Ascending aorta (tissue), 2 donors: ENCODE results near the gene MRPS33. TPM values are rescaled to one million over a fixed set of nuclear protein-coding genes. Genes with fewer than 3 reads are reported as not detected.

Source experiments
- DNase-seq, 2 donors: peaks; one replicate each; pipeline ENCODE4 v3.0.0-alpha.2; 2019; ENCODE audit warnings: low spot score in 2 of 2
- H3K27ac ChIP-seq, 2 donors: fragments of 200-600 bp; sonication (generic); one replicate each; pipeline ENCODE4 v1.5.1; 2016 to 2017; ENCODE audit warnings: mild to moderate bottlenecking in 1 of 2
- H3K27me3 ChIP-seq: fragments of 200-600 bp; sonication (generic); one replicate; pipeline ENCODE4 v1.5.1; 2017
- H3K36me3 ChIP-seq, 2 donors: fragments of 200-600 bp; sonication (generic); one replicate each; pipeline ENCODE4 v1.5.1; 2016
- H3K4me1 ChIP-seq, 2 donors: fragments of 200-600 bp; sonication (generic); one replicate each; pipeline ENCODE4 v1.5.1; 2016 to 2017; ENCODE audit warnings: mild to moderate bottlenecking in 1 of 2
- H3K4me3 ChIP-seq, 2 donors: fragments of 200-600 bp; sonication (generic); one replicate each; pipeline ENCODE4 v1.5.1; 2016 to 2017; ENCODE audit warnings: mild to moderate bottlenecking in 1 of 2
- H3K9me3 ChIP-seq, 2 donors: fragments of 200-600 bp; sonication (generic); one replicate each; pipeline ENCODE4 v1.5.1; 2016
- CTCF ChIP-seq, 3 experiments: fragments of 200-600 bp in 2 of 3; fragments of 450-650 bp in 1 of 3; sonication (generic) in 2 of 3; IDR thresholded peaks; one replicate each; pipeline ENCODE4 v1.5.1; 2016 to 2019; ENCODE audit warnings: antibody characterized with exemption in 3 of 3, mild to moderate bottlenecking in 1 of 3, moderate library complexity in 1 of 3
- intact Hi-C: fragments of 100-400 bp; cut with DNase I; formaldehyde crosslinking; loops from one replicate; pipeline ENCODE4 v1.15.1; 2023
- total RNA-seq: library from RNA; depleted of rRNA; stranded (reverse); fragments of >200 nt; gene quantifications from one replicate; pipeline ENCODE4 v1.1.0, GENCODE V29; 2016

MRPS33 gene
- total RNA-seq, 1 donor from 2014 or later, result 8.9 TPM

DNA sequence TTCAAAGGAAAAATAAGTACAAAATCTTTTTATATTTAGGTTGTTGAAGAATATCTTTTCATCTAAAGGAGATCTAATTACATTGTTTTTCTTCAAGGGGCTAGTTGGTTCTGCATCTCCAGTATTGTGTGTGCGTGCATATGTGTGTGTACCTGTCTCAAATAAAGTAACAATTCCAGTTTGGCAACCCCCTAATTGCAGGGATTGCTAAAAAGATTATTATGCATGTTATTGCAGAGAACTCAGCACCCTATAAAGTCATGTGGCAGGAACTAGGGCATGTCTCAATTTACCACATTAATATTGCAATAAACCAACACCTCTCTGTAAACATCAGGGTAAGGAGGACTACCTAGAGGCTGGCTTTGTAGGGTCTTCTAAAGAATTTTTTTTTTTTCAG lies 37.0 kb downstream of the MRPS33 start:
- no peak overlapping the region for H3K4me3 ChIP-seq
- no peaks in the 10 kb centered on the region for H3K4me1 ChIP-seq
- H3K27me3 ChIP-seq, result no peaks in the 10 kb centered on the region
- H3K27ac ChIP-seq, result no peak overlapping the region
- intact Hi-C loops, result no loop called here
- no peak for TF ChIP-seq CTCF (IDR thresholded peaks at IDR 0.05)
- no peak for DNase-seq
- H3K9me3 ChIP-seq, result no peaks in the 10 kb centered on the region
- H3K36me3 ChIP-seq, result no peaks in the 10 kb centered on the region

- intact Hi-C loops, result no loop called here
Measured at GRCh38 chr7:140972876-140973829, 41.6 kb downstream of the MRPS33 start.

DNA sequence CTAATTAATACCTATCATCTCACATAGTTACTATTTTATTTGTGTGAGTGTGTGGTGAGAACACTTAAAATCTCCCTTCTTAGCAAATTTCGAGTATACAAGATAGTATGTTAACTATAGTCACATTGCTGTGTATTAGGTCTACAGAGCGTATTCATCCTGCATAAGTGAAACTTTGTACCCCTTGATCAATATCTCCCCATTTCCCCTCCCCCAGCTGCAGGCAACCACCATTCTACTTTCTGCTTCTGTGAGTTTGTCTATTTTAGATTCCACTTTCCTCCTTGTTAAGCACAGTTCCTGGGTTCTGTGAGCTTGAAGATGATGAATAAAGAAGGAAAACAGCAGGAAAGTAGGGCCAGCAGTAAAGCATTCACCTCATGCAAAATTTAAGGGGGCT lies 42.4 kb downstream of the MRPS33 start:
- Histone ChIP-seq H3K27me3 (no peaks in the 10 kb centered on the region), H3K9me3 (no peaks in the 10 kb centered on the region), H3K4me1 (no peaks in the 10 kb centered on the region), H3K36me3 (no peaks in the 10 kb centered on the region), H3K27ac (no peak overlapping the region), H3K4me3 (no peak overlapping the region)
- no peak for DNase-seq
- intact Hi-C loops, result no loop called here
- TF ChIP-seq CTCF (IDR thresholded peaks at IDR 0.05), result no peak

More at GRCh38 chr7:140972876-140973829, 41.6 kb downstream of the MRPS33 start:
- Histone ChIP-seq H3K36me3 (no peaks in the 10 kb centered on the region), H3K27me3 (no peaks in the 10 kb centered on the region), H3K4me1 (no peaks in the 10 kb centered on the region), H3K27ac (no peak overlapping the region), H3K9me3 (no peaks in the 10 kb centered on the region), H3K4me3 (no peak overlapping the region)
- no peak for TF ChIP-seq CTCF (IDR thresholded peaks at IDR 0.05)
- no peak for DNase-seq

DNA sequence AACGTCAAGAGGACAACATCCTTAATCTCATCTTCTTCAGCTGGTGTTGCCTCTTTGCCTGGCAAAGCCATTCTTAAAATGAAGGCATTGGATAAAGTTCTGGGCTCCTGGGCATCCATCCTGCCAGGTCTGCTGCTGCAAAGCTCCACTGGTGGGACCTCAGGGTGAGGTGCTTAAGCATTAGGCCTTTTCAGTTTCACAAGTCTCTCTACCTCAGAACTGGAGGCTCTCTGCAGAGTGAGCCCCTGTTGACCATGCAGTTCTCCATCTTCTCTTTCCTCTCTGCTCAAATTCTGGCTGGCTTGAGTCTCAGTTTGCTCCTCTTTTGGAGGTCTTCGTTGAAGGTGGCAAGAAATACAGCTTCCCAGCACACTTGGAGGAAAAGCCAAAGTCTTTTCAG lies 47.3 kb downstream of the MRPS33 start:
- H3K27ac ChIP-seq, result no peak overlapping the region
- no peak for TF ChIP-seq CTCF (IDR thresholded peaks at IDR 0.05)
- H3K4me1 ChIP-seq, result no peaks in the 10 kb centered on the region
- H3K9me3 ChIP-seq, result no peaks in the 10 kb centered on the region
- no peak for DNase-seq
- no peaks in the 10 kb centered on the region for H3K36me3 ChIP-seq
- no peak overlapping the region for H3K4me3 ChIP-seq
- no peaks in the 10 kb centered on the region for H3K27me3 ChIP-seq
- intact Hi-C loops, result no loop called here

DNA sequence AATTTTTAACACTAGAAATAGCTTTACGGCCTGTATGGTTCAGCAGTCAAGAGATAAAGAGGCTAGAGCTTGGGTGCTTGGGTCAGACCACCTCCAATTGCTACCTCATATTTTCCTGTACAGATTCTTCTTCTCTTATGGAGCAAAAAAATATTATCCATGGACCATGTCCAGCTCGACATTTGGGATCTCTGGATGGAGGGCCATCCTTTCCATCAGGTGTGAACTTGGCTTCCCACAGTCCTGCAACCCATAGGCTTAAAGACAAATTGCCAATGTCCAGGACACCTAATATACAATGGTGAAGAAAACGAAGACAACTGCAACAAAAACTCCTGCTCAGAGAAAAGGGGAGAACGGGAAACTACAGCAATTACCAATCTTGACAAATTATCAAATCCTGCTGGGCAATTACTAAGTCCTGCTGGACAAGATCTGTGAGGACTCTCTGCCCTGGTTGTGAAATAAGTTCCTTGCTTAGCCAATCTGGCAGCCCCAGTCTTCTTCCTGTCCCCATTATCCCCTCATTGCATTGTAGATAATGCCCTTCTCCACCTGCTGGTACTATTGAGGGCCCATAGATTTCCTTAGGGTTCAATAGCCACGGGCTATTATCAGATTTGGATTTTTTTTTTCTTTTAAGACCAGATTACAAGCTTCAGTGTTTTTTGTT lies 48.1 kb downstream of the MRPS33 start:
- intact Hi-C loops, result no loop called here
- Histone ChIP-seq H3K4me1 (no peaks in the 10 kb centered on the region), H3K36me3 (no peaks in the 10 kb centered on the region), H3K4me3 (no peak overlapping the region), H3K9me3 (no peaks in the 10 kb centered on the region), H3K27me3 (no peaks in the 10 kb centered on the region), H3K27ac (no peak overlapping the region)
- DNase-seq, result no peak
- TF ChIP-seq CTCF (IDR thresholded peaks at IDR 0.05), result no peak
